Stimulated activated CD8-positive, alpha-beta memory T cell treated with anti-CD3 and anti-CD28 coated beads, Interleukin-12 subunit alpha, Interleukin-12 subunit beta, amount 100 ng/mL, for 1 hour (primary cell): ENCODE measurements around the gene PPP1R15B.
"Not testable (repeated sequence)": the region's sequence is repeated elsewhere in the genome, so short reads cannot be mapped to it uniquely, and the experiment has no call there.

Experiments
- DNase-seq: peaks from one replicate; pipeline ENCODE4 v3.0.0-alpha.2; 2020; ENCODE audit warnings: low read depth

Gene PPP1R15B

GRCh38 chr1:204443871-204444581, 32.4 kb upstream of the PPP1R15B start:
- DNase-seq, result no peak

DNA sequence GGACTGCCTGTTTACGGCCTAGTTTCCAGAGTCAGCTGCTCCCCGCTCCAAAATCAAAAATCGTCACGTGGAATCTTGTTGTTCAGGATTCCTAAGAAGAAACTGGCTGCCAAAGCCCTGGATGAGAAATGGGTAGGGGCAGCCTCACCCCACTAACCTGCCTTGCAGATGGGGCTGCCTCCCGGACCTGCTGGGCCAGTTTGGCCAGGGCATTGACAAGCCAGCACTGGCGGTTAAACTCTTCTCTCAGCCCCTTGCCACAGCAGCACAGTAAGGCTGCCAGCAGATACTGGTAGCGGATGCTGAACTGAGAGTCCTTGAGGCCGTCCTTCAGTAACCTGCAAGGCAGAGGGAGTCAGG, 31.6 kb upstream of the PPP1R15B start:
- DNase-seq, result no peak

- no peak for DNase-seq
Measured at GRCh38 chr1:204442376-204443259, 31.0 kb upstream of the PPP1R15B start.

DNA sequence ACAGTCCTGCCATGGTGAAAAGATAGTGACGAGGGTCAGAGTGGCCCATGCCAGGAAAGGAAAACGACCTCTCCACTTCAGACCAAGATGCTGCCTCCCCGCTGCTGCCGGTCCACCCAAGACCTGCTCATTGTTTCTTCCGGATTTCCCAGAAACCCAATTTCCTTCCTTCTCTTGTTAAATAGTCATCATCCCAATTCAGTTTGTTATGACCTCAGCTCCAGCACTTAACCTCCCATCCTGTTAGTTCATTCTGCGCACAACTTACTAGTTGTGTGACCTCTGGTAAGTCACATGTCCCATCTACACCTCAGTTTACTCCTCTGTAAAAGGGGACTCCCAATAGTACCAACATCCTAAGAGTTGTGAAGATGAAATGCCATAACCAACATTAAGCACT, 29.9 kb upstream of the PPP1R15B start:
- no peak for DNase-seq

- no peak for DNase-seq
Measured at GRCh38 chr1:204439621-204440375, 28.2 kb upstream of the PPP1R15B start.

DNA sequence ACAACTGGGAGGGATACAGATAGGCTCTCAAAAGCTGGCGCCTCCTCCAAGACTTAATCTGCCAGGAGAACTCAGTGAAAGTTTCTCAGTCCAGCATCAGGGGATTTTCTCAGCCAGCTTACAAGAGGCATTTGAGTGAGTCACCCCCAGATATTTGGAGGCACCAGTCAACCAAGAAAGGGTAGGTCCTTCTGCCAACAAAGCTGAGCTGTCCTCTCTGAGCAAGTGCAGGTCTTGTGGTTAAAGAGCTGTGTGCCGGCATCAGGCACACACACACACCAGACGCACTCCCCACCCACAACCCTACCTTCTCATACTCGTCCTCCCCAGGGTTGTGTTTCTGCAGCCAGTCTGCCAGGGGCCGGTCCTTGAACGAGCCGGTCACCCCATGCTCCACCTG, 27.0 kb upstream of the PPP1R15B start:
- DNase-seq, result no peak

DNA sequence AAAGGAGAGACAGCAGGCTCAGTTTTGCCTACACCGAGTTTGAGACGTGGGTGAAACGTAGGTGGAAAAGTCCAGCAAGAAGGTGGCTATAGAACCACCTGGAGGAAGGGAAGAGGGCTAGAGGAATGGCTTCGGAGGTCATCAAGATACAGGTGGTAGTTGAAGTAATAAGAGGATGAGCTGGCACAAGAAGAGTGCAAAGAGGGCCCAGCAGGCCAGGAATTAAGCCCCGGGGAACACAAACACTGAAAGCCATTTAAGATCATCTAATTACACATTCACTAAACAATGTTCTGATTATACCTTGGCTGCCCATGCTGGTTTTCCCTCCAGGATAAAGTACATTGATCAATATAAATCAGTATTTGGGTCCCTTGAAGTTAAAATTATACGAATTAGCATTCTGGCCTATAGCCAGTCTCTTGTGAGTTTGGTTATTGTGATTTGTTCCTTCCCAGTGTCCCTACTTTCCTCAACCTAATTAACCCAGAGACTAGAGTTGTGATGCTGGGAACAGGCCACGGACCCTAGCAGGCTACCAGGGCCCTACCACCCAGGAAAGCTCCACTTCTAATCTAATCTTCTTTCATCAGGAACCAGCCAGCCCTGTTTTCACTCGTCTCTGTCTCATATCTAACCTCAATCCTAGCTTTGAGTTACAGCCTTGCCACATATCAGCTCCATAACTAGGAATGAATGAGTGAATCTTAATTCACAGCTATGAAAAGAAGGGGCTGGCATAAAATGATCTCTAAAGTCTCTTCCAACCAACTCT, 26.4 kb upstream of the PPP1R15B start:
- no peak for DNase-seq

GRCh38 chr1:204435872-204436271, 24.3 kb upstream of the PPP1R15B start:
- DNase-seq, result no peak

- no peak for DNase-seq
Measured at GRCh38 chr1:204435381-204435831, 23.8 kb upstream of the PPP1R15B start.

DNA sequence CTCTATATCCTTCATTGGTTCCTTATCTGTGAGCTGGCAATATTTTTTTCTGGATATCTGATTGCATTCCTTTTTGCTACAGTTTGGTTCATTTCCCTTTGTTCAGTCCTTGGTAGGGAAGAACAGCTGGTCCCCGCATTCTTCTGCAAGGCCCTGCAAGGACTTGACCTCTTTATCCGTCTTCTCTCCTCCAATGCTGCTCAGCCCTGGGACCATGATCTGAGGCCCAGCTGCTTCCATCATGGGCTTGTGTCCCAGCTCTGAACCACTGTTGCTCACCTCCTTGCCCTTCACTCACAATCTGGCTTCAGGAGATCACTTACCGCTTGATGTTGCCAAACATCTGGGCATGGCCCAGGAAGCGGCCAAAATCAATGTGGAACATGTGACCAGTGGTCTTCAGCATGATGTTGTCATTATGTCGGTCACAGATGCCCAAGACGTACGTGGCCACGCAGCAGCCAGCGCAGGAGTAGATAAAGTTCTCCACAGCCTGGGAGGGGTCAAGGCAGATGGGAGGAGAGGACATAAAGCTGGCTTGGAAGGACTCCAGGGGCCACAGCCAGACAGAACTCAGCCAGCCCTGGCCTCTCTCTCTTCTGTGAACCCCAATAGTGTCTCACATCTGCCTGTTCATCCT, 22.6 kb upstream of the PPP1R15B start:
- no peak for DNase-seq

DNA sequence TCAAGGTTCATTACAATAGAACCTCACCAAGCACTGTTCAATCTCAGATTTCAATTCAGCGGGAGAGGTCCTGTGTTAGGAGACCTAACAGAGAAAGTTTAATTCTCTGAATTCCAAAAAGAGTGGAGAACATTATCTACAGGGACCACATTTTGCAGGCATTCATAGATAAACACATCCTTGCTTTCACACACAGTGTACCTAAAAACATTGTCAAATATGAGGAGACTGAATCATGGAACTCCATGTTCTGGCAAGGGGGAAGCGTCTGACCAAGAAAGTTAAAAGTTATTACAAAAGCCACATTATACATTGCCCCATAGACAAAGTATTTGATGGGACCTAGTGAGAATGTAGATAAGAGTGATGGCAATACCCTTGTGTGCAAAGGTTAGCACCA, 21.1 kb upstream of the PPP1R15B start:
- DNase-seq, result no peak

- peak; percentile 66 for DNase-seq
Measured at GRCh38 chr1:204431310-204432184, 19.9 kb upstream of the PPP1R15B start.

- no peak for DNase-seq
Measured at GRCh38 chr1:204429746-204430145, 18.1 kb upstream of the PPP1R15B start.

GRCh38 chr1:204426971-204427701, 15.5 kb upstream of the PPP1R15B start:
- DNase-seq, result no peak

DNA sequence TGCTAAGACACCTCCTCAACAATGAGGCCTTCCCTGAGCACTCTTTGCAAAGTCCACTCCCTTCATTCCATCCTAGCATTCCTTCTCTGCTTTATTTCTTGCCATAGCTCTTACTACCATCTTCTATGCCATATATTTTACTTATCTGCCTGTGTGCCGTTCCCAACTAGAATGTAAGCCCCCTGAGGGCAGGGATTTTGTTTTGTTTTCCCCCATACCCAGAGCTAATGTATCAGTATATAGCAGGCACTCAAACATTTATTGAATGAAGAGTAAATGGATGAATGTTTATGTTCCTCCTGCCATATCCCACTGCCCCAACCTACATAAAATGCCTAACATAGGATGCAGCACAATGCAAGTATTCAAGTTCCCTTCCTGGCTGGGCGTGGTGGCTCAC, 14.9 kb upstream of the PPP1R15B start:
- no peak for DNase-seq

DNA sequence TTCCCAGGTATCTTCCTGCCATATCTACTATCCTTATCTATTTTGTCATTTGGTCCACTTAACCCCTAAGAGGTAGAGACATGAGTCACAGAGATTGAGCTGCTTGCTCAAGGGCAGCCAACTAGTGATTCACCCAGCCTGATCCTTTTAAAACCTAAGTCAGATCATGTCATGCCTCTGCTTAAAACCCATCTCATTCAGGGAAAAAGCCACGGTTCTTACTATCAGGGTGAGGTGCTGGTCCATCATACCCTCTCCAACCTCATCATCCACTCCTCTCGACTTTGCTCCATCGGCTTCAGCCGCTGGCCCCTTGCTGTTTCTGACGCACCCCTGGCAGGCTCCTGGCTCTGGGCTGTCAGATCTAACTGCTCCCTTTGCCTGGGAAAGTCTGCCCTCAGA, 14.4 kb upstream of the PPP1R15B start:
- no peak for DNase-seq

DNA sequence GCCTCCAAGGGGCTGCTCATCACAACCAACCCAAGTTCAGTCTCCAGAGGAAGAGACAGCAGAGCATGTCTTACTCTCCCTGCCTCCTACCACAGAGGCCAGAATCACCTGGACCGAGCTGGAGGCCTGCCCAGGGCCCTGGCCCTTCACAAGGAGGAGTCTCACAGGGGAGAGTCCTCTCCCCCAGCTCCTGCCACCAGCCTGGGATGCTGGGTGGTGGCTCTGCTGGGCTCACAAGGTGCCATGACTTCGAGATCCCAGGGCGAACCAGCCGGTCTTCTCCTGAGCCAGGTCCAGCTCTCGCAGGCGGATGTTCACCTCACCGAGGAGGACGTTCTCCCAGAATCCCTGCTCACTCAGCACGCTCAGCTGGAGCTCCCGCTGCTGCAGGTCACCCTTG, 13.0 kb upstream of the PPP1R15B start:
- no peak for DNase-seq

GRCh38 chr1:204422061-204422705, 10.6 kb upstream of the PPP1R15B start:
- not testable (repeated sequence) for DNase-seq

DNA sequence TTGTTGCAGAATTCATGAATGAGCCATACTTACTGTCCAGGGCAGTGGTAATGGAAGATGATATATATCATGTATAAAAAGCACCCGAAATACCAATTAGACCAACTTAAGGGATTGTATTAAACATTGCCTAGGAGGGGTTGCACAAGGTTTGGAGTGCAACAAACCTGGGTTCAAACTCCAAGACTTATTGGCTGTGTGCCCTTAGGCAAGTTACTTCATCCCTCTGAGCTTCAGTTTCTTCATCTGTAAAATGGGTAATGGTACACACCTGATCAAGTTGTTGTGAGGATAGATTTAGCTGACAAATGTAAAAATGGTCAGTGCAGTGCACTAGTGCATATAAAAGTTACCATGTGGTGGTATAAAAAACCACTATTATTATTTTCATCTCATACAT, 9.8 kb upstream of the PPP1R15B start:
- DNase-seq, result no peak
